Hematopoietic multipotent progenitor cell treated with erythropoietin and hydrocortisone succinate and interleukin-3 and kit ligand, for 8 days (in vitro differentiated cells): ENCODE results near the gene S1PR5.
"Not testable (repeated sequence)": the region's sequence is repeated elsewhere in the genome, so short reads cannot be mapped to it uniquely, and the experiment has no call there.

Experiments used
- DNase-seq: peaks from one replicate; pipeline ENCODE4 v3.0.0-alpha.2; 2015

Gene S1PR5

GRCh38 chr19:10517361-10517759 lies at the start of gene S1PR5:
TSS of gene S1PR5 (minus strand) at chr19:10517447. CDS start at chr19:10515011, 2,436 bp downstream.
- DNase-seq: no peak

GRCh38 chr19:10566658-10567410 lies 49.6 kb upstream of the S1PR5 start:
- DNase-seq: peak; percentile 27

GRCh38 chr19:10566408-10566657 lies 49.1 kb upstream of the S1PR5 start:
- peak; percentile 24 for DNase-seq

- peak; percentile 98 for DNase-seq
Measured at GRCh38 chr19:10565567-10566407, 48.5 kb upstream of the S1PR5 start, which contains the start of gene KRI1. TSS of gene KRI1 (minus strand) at chr19:10566010. CDS start at chr19:10565999, 11 bp downstream.

GRCh38 chr19:10565028-10565566 lies 47.9 kb upstream of the S1PR5 start:
- peak; percentile 85 for DNase-seq

- no peak for DNase-seq
Measured at GRCh38 chr19:10562609-10563008, 45.4 kb upstream of the S1PR5 start.

GRCh38 chr19:10560154-10560553 lies 42.9 kb upstream of the S1PR5 start:
- no peak for DNase-seq

GRCh38 chr19:10557603-10558197 lies 40.5 kb upstream of the S1PR5 start:
- DNase-seq: no peak

GRCh38 chr19:10555610-10555973 lies 38.3 kb upstream of the S1PR5 start:
- DNase-seq: no peak

GRCh38 chr19:10554760-10555609 lies 37.7 kb upstream of the S1PR5 start:
- DNase-seq: no peak

GRCh38 chr19:10553943-10554381 lies 36.7 kb upstream of the S1PR5 start:
- DNase-seq: peak; percentile 34

- no peak for DNase-seq
Measured at GRCh38 chr19:10553087-10553667, 35.9 kb upstream of the S1PR5 start.

- DNase-seq: peak; percentile 67
Measured at GRCh38 chr19:10552510-10553053, 35.3 kb upstream of the S1PR5 start.

GRCh38 chr19:10551698-10552301 lies 34.6 kb upstream of the S1PR5 start:
- peak; percentile 82 for DNase-seq

GRCh38 chr19:10551006-10551405 lies 33.8 kb upstream of the S1PR5 start:
- DNase-seq: not testable (repeated sequence)

- no peak for DNase-seq
Measured at GRCh38 chr19:10550336-10550735, 33.1 kb upstream of the S1PR5 start.

- DNase-seq: no peak
Measured at GRCh38 chr19:10549733-10550132, 32.5 kb upstream of the S1PR5 start.

- no peak for DNase-seq
Measured at GRCh38 chr19:10548746-10549276, 31.6 kb upstream of the S1PR5 start.

- DNase-seq: no peak
Measured at GRCh38 chr19:10546817-10547216, 29.6 kb upstream of the S1PR5 start.

- DNase-seq: no peak
Measured at GRCh38 chr19:10544753-10545251, 27.6 kb upstream of the S1PR5 start.

GRCh38 chr19:10544242-10544752 lies 27.1 kb upstream of the S1PR5 start:
- peak; percentile 48 for DNase-seq
